Right lung (tissue), 10 donors: Measurements from ENCODE around the gene LEMD3. TPM values are rescaled to one million over a fixed set of nuclear protein-coding genes. Genes with fewer than 3 reads are reported as not detected.

Experiments used
- DNase-seq, 2 donors: peaks; one replicate each; pipeline ENCODE4 v3.0.0-alpha.2; 2013
- long read RNA-seq, 8 donors: transcript quantifications; one replicate each; lab custom pipeline, GENCODE V29; 2026
- polyA plus RNA-seq, 5 donors: library from polyadenylated mRNA; unstranded; fragments of 120-200 nt; gene quantifications; one replicate each; pipeline versions ENCODE4 v1.2.1 to v1.2.3, GENCODE V29; 2013; ENCODE audit warnings: inconsistent platforms in 1 of 5, low replicate concordance in 1 of 5; ENCODE audit not compliant: insufficient read length in 5 of 5, insufficient read depth in 1 of 5

Gene LEMD3
- 10 to 100 TPM; 36.8 to 47.5 (median 44.5) TPM for polyA plus RNA-seq
- long read RNA-seq, donor 1, full-length matches to known transcripts = 15 of 38 reads
- long read RNA-seq, donor 1, partial matches to known transcripts = 23 of 38 reads
- long read RNA-seq, donor 1, other reads (novel, unspliced or antisense) = 0 of 38 reads
- long read RNA-seq, donor 2, full-length matches to known transcripts = 2 of 11 reads
- long read RNA-seq, donor 2, partial matches to known transcripts = 9 of 11 reads
- long read RNA-seq, donor 2, other reads (novel, unspliced or antisense) = 0 of 11 reads
- long read RNA-seq, donor 3, full-length matches to known transcripts = 5 of 5 reads
- long read RNA-seq, donor 3, partial matches to known transcripts = 0 of 5 reads
- long read RNA-seq, donor 3, other reads (novel, unspliced or antisense) = 0 of 5 reads
- long read RNA-seq, donor 4, full-length matches to known transcripts = 4 of 9 reads
- long read RNA-seq, donor 4, partial matches to known transcripts = 5 of 9 reads
- long read RNA-seq, donor 4, other reads (novel, unspliced or antisense) = 0 of 9 reads
- long read RNA-seq, donor 5, full-length matches to known transcripts = 5 of 5 reads
- long read RNA-seq, donor 5, partial matches to known transcripts = 0 of 5 reads
- long read RNA-seq, donor 5, other reads (novel, unspliced or antisense) = 0 of 5 reads
- long read RNA-seq, donor 6, full-length matches to known transcripts = 7 of 7 reads
- long read RNA-seq, donor 6, partial matches to known transcripts = 0 of 7 reads
- long read RNA-seq, donor 6, other reads (novel, unspliced or antisense) = 0 of 7 reads
- long read RNA-seq, donor 7, full-length matches to known transcripts = 10 of 10 reads
- long read RNA-seq, donor 7, partial matches to known transcripts = 0 of 10 reads
- long read RNA-seq, donor 7, other reads (novel, unspliced or antisense) = 0 of 10 reads
- long read RNA-seq, donor 8, full-length matches to known transcripts = 2 of 2 reads
- long read RNA-seq, donor 8, partial matches to known transcripts = 0 of 2 reads
- long read RNA-seq, donor 8, other reads (novel, unspliced or antisense) = 0 of 2 reads

DNA sequence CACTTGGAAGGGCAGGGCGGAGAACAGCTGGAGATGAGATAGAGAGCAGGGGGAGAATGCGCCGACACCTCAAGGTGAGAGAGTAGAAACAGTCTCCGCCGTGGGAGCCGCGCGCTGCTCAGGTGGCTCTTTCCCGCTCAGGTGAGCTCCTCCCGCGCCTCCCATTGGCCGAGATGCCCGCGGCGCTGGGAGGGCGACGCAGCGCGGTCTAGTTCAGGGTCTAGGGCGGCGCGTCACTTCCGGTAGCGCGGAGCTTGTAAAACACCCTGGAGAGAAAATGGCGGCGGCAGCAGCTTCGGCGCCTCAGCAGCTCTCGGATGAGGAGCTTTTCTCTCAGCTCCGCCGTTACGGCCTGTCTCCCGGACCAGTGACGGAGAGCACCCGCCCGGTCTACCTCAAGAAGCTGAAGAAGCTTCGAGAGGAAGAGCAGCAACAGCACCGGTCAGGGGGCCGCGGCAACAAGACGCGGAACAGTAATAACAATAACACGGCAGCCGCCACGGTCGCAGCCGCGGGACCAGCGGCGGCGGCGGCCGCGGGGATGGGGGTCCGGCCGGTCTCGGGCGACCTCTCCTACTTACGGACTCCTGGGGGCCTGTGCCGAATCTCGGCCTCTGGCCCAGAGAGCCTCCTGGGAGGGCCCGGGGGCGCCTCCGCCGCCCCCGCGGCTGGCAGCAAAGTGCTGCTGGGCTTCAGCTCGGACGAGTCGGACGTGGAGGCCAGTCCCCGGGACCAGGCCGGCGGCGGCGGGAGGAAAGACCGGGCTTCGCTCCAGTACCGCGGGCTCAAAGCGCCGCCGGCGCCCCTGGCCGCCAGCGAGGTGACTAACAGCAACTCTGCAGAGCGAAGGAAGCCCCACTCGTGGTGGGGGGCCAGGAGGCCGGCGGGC is at the start of gene LEMD3:
Gene LEMD3, plus strand, starts transcription at position 264 of the 889 bp plus-strand sequence. Its CDS starts 14 bp downstream, at position 278.
- peak; percentile 93 for DNase-seq

DNA sequence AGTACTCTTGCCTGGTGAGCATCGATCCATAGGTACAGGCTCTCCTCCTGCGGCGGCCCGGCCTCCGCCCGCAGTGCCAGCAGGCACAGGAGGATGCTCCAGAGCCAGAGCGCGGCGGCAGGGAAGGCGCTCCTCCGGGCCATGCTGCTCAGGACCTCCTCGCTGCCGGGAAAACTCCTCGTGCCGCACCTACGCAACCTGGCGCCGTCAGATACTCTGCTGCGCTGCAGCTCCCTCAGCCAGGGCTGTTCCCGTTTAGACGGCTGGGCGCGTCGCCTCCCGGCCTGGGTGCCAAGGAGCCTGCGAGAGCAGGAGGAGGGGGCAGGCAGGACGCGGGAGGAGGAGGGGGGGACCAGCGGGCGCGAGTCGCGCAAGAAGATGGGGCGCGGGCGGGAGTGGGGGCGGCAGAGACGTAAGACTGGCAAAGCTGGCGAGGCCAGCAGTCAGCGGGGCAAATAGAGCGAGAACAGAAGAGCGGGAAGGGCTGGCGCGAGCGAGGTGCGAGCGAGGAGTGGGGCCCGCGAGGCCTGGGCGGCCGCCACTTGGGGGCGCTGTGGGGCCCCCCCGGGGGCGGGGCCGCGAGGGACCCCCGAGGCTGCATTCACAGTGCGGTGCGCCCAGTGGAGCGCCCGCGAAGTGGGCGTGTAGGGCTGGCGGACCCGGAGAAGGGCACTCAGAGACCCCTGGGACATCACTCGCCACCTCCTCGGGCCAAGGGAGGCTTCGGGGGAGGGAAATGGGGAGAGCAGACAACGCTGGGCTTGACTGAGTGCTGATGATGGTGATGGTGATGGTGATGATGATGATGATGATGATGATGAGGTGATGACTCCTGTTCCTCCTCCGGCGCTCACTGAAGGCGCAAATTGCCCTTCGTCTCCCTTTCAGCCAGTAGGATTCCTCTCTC is 48.1 kb upstream of the LEMD3 start, which contains the start of gene WIF1:
Gene WIF1, minus strand, starts transcription at position 257 of the 907 bp plus-strand sequence. Its CDS starts 114 bp downstream, at position 143.
- DNase-seq = peak; percentile 40 to 68

DNA sequence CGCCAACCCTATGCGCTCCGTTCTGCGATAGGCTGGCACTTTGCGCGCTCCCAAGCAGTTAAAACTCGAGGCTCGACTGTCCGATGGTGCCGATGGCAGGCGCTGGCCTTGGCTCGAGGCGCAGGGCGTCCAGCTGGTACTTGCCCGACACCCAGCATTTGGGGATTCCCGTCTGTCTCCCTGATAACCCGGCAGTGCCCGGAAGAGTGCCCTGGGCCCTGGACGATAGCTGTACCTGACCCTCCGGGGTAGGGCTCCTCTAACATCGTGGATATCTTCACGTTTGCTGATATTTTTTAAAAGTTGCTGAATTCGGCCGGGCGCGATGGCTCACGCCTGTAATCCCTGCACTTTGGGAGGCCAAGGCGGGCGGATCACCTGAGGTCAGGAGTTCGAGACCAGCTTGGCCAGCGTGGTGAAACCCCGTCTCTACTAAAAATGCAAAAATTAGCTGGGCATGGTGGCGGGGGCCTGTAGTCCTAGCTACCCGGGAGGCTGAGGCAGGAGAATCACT is 47.4 kb upstream of the LEMD3 start:
- DNase-seq = no peak

DNA sequence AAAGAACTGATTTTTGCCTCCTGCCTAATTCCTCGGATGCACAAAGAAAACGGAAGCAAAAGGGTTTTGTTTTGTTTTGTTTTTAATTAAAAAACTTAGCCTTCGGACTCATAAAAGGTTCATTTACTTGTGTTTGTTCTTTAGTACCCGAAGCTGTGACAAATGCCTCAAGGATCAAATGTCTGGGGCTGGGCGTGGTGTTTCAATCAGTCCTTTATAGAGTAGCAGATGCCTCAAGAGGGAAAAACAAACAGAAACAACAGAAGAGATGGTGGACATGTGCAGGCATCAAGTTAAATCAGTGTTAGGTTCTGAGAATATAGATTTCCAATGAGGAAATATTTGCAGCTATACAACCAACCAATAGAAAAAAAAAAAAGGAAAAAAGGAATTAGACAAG is 46.7 kb upstream of the LEMD3 start:
- DNase-seq = no peak

DNA sequence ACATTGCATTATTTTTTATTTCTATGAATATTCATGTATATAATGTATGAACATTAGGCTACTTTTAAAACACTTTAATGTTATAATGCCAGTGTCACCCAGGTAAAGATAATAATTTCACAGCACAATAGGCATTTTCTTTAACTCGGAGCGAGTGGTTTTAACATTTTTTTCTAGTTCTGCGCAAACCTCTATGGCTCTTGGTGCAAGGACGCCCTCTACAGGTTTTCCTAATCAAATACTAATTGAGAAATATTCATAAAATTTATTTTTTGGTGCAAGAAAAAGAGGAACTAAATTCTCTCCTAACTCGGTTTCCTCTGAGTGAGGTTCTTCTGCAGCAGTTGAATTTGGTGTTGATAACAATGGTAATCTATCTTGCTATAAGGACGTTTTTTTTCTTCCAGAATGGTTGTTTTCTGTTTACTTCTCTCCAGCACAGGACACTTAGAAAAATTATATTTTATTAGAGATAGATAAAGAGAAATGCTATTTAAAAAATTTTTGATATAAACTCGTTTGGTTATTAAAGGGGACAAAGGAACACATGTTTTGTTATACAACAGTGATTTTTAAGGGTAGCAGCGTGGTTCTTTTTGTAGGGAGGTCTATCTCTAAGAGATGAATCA is 45.8 kb upstream of the LEMD3 start:
- DNase-seq = peak in 1 of 2 donors; percentile 41

DNA sequence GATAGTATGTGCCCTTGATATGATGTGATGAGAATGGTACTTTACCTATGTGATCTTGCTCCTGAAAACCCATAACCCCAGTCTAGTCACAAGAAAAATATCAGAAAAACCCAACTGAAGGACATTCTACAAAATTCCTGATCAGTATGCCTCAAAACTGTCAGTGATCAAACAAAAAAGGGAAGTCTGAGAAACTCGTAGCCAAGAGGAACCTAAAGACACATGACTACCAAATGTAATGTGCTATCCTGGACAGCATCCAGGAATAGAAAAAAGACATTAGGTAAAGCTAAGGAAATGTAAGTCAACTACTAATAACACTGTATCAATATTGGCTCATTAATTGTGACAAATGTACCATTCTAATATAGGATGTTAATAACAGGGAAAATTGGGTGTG is 44.1 kb upstream of the LEMD3 start:
- DNase-seq = no peak

DNA sequence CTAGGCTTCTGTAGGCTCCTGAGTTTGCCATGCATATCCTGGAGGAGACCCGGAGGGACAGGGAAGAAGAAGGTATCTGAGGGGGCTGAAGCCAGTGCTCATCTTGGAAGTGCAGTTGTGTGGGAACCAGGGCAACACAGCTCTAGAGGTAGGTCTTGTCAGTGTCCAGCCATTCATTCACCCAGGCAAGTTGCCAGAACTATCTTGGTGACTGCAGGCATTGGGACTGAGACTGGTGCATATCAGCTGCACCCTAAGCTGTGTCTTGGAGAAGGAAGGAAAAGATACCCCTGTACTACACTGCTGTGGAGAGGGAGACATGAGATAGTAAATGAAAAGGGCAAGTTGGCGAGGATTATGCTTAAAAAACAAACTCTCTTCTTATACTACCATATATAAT is 43.4 kb upstream of the LEMD3 start:
- no peak for DNase-seq

DNA sequence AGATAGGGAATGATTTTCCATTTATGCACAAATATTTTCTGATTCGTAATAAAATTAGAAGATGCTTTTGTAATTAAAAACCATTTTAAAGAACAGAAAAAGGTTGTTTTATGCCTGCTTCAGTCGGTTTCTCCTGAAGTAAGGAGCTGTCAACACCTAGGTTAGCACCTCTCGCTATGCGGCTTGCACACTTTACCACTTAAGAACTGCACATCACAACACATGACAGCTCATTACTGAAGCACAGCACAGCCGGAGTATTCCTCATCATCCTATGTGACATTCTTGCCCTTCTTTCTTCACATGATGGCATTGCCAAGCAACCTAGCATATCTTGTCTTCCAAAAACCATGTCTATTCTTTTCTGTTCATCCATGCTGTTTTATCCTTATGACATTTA is 42.9 kb upstream of the LEMD3 start:
- no peak for DNase-seq

DNA sequence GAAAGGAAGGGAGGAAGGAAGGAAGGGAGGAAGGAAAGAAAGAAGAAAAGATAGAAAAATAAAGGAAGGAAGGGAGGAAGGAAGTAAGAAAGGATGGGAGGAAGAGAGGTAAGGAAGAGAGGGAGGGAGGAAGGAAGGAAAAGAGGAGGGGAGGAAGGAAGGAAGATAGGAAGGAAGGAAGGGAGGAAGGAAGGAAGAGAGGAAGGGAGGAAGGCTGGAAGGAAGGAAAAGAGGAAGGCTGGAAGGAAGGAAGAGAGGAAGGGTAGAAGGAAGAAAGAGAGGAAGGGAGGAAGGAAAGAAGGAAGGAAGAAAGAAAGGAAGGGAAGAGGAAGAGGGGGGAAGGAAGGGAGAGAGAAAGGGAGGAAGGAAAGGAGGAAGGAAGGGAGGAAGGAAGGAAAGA is 35.5 kb upstream of the LEMD3 start:
- no peak for DNase-seq

DNA sequence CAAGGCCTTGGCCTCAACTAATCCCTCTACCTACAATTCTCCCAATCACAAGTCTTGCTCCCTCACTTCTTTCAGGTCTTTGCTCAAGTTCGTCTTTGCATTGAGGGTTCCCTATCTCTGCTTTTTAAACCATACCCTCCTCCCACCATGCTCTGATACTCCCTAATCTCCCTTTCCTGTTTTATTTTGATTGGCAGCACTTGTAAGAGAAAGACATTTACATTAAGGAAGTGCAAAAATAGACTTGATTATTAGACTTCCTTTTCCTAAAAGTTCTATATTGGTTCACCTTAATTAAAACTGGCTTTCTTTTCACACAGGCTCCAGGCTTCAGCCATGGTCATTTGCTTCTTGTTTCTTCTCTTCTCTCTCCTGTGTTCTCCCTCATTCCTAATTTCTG is 30.0 kb upstream of the LEMD3 start:
- DNase-seq = no peak

DNA sequence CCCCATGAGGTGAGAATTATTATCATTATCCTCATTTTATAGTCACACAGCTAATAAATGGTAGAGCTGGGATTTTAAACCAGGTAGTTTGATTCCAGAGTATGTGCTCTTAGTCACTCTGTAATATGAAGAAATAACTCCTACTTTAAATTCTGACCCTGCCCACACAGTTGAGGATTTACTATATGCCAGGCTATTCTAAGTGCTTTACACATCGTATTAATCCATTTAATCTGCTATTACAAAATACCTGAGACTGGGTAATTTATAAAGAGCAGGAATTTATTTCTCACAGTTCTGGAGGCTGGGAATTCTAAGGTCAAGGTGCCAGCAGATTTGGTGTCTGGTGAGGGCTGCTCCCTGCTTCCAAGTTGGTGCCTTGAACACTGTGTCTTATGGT is 28.6 kb upstream of the LEMD3 start:
- no peak for DNase-seq

DNA sequence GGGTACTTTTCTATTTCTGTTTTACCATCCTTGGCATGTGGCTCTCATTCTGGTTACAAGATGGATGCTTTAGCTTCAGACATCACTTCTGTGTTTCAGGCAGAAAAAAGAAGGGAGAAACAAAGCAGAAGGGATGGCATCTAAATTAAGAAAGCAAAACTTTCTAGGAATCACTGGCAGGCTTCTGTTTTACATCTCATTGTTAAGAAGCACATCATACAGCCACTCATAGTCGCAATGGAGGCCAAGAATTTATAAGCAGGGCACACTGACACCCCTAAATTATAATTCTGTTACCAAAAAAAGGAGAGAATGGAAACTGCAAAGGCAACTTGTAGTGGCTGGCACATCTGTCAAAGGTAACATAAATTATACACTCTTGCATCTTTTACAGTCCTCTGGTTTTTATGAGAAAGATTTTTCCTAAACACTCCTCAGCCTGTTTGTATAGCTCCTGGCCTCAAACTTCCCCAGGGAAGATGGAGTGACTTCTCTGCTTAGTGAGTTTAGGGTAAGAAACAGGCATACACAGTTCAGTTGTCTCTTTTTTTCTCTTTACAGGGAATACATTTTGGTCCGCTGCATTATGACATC is 22.0 kb upstream of the LEMD3 start:
- no peak for DNase-seq

DNA sequence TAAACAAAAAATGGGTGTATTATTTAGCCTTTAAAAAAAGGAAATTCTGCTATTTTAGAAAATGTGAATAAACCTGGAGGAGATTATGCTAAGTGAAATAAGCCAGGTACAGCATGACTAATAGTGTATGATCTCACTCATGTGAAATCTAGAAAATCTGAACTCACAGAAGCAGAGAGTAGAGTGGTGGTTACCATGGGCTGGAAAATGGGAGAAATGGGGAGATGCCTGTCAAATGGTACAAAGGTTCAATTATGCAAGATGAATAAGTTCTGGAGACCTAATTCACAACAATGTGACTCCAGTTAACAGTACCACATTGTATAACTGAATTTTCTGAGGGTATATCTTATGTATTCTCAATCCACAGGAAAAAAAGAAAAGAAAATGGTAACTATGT is 17.4 kb upstream of the LEMD3 start:
- no peak for DNase-seq

DNA sequence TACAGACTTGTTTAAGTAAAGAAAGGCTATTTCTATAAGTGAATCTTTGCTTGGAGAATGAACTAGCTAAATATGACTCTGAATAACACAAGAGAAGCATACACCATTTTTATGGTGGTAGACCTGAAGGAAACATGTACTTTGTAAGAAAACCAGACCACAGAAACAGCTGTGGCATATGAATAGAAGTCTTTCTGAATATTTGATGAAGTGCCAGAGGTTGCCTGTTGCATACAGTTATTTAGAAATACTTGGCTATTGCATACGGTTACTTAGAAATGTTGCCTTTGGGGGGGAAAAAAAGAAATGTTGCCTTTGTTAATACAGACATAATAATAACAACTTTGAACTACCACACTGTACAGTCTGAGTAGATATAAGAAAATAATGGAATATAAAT is 16.8 kb upstream of the LEMD3 start:
- peak; percentile 62 to 67 for DNase-seq

DNA sequence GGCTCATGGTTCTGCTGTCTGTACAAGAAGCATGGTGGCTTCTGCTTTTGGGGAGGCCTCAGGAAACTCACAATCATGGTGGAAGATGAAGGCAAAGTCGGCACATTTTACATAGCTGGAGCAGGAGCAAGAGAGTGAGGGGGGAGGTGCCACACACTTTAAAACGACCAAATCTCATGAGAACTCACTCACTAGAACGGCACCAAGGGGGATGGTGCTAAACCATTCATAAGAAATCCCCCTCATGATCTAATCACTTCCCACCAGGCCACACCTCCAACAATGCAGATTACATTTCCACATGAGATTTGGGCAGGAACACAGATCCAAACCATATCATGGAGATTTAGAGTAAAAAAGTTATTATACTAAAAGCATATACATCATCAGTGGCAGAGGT is 13.6 kb upstream of the LEMD3 start:
- DNase-seq = no peak

DNA sequence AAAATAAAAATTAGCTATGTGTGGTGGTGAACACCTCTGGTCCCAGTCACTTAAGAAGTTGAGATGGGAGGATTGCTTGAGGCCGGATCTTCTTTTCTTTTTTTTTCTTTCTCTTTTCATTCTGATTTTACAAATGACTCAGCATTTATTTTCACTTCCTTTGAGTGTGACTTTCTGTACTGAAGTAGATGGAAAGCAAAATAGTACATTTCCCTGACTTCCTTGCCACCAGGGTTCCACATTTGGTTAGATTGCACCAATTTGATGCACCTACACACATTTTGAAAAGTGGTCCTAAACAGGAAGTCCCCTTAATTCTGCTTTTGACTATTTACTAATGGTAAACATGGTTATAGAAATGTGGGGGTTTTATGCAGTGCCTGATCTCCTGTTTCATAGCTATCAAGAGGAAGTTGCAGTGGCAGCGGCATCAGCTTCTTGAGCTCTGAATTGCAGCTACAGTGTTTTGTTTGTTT is 13.0 kb upstream of the LEMD3 start:
- DNase-seq = no peak

DNA sequence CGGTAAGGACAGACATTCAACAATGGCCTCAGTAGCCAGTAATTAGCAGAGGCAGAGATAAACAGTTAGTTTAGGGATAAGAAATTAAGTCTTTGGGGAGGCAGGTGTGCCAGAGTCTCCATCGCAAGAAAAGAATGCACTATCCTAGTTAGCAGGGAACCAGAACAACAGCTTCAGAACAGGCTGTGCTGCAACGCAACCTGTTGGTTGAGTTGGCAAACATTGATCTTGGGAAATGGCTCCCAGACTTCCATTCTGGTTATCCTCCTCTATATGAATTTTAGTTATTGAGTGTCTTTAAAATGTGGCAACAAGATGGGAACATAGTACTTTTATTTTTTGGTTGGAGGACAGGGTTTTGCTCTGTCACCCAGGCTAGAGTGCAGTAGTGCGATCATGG is 12.3 kb upstream of the LEMD3 start:
- DNase-seq = no peak

DNA sequence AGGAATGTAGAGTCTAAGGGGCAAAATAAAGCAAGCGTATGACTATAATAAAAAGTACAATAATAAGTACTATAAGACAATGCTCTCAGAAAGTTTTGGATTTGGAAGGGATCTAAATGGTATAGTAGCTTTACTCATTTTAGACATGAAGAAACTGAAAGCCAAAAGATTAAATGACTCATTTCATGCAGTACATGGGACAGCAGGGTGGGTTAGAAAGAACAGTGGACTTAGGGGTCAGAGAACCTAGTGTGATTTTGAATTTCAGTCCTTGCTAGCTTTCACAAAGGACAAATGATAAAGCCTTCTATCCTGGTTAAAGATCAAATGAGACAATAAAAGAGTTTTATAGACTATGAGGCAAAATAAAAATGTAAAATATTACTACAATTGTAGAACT is 6.8 kb upstream of the LEMD3 start:
- no peak for DNase-seq

DNA sequence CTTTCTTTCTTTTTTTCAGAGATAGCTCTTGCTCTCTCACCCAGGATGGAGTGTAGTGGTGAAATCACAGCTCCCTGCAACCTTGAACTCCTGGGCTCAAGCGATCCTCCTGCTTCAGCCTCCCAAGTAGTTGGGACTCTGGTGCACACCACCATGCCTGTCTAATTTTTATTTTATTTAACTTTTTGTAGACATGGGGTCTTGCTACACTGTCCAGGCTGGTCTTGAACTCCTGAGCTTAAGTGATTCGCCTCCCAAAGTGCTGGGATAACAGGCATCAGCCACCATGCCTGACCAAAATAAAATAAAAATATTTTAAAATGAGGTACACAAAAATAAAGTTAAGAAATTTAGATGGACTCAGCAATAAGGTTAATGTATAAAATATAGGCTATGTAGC is 5.1 kb upstream of the LEMD3 start:
- no peak for DNase-seq
